Measurements from ENCODE around the gene CDIP1.

GRCh38 chr16:4552541-4552940 lies 14.0 kb upstream of the CDIP1 start:
- no peak for TF ChIP-seq CTCF (IDR thresholded peaks at IDR 0.05)
- no peak for TF ChIP-seq POLR2A (IDR thresholded peaks at IDR 0.05; ENCODE audit: low read depth)

Data from esophagus muscularis mucosa (tissue), 3 donors.